Gastrocnemius medialis (tissue), 4 donors: ENCODE data around the gene SLC22A2.

ENCODE experiments used
- POLR2A ChIP-seq, 2 donors: fragments of 450-650 bp; IDR thresholded peaks; one replicate each; pipeline ENCODE4 v1.6.1; 2017; ENCODE audit warnings: antibody characterized with exemption in 2 of 2, mild to moderate bottlenecking in 2 of 2, moderate library complexity in 2 of 2
- TF ChIP-seq, protein P1 (sequence below), 5 experiments: fragments of 450-650 bp in 3 of 5; fragments of 200-600 bp in 2 of 5; sonication (generic) in 2 of 5; IDR thresholded peaks in 4 of 5; conservative IDR thresholded peaks in 1 of 5; 1 replicate in 4 of 5; 2 replicates in 1 of 5; pipeline ENCODE4 v1.5.1; 2016 to 2019; ENCODE audit warnings: antibody characterized with exemption in 5 of 5, mild to moderate bottlenecking in 3 of 5, moderate library complexity in 3 of 5

GRCh38 chr6:160297310-160297709 lies 38.7 kb upstream of the SLC22A2 start:
- TF ChIP-seq, protein P1, sequence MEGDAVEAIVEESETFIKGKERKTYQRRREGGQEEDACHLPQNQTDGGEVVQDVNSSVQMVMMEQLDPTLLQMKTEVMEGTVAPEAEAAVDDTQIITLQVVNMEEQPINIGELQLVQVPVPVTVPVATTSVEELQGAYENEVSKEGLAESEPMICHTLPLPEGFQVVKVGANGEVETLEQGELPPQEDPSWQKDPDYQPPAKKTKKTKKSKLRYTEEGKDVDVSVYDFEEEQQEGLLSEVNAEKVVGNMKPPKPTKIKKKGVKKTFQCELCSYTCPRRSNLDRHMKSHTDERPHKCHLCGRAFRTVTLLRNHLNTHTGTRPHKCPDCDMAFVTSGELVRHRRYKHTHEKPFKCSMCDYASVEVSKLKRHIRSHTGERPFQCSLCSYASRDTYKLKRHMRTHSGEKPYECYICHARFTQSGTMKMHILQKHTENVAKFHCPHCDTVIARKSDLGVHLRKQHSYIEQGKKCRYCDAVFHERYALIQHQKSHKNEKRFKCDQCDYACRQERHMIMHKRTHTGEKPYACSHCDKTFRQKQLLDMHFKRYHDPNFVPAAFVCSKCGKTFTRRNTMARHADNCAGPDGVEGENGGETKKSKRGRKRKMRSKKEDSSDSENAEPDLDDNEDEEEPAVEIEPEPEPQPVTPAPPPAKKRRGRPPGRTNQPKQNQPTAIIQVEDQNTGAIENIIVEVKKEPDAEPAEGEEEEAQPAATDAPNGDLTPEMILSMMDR (IDR thresholded peaks at IDR 0.05 in 4 of 5, conservative IDR thresholded peaks at IDR 0.05 in 1 of 5) = peak in 1 of 5 experiments; percentile 42
- no peak for TF ChIP-seq POLR2A (IDR thresholded peaks at IDR 0.05)
